GM19193 (cell line): ENCODE measurements around the gene KCNMB4.

Experiments used
- POLR2A ChIP-seq: IDR thresholded peaks from 4 replicates; pipeline ENCODE4 v1.6.1; 2011; ENCODE audit not compliant: insufficient read depth, insufficient read length; ENCODE audit errors: extremely low read depth

KCNMB4 gene

DNA sequence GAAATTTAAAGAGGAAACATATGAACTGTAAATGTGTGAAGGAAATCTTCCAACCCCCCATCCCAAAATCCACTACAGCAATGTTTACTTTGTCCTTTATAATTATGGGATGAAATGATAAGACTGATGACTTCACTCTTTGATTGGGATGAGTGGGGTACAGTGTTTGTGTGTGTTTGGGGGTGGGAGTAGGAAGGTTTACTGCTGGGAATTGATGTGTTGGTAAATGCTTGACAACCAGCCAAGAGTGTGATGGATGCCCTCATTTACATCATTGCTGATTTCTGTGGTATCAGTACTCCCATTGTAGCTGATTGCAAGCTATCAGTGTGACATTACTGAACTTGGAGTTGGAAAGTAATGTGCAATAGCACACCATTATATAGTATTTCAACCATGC, 90.9 kb downstream of the KCNMB4 start:
- no peak for TF ChIP-seq POLR2A

DNA sequence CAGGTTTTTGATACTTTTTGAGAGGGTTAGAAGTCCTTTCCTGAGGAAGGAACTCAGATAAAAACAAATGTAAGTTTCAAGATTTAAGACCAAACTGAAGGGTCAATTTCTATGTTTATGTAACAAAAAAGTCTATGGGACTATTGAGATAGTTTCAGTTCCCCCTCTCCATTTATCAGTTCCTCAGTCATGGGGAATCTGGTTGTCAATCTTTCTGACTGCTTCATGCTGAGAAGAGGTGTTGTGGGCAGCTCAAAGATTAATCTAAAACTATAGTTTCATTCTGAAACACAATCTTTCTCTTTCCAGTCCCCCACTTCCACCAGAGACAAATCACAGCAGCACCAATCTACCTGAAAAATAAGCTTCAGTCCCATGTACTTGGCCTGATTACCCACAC, 93.7 kb downstream of the KCNMB4 start:
- no peak for TF ChIP-seq POLR2A

DNA sequence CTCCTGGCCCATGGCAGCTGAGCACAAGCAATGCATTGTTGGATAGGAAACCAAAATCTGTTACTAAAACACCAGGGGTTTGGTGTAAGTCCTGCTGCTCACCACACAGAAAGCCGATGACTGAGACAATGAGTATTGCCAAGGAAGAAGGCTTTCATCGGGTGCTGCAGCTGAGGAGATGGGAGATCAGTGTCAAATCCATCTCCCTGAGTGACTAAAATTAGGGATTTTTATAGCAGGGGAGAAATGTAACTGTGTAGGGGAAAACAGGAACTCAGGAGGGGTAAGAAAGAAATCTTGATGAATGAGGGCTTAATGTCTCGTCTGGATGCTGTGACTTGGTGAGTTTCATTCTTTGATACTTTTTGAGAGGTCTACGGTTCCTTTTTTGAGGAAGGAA, 97.9 kb downstream of the KCNMB4 start:
- no peak for TF ChIP-seq POLR2A

DNA sequence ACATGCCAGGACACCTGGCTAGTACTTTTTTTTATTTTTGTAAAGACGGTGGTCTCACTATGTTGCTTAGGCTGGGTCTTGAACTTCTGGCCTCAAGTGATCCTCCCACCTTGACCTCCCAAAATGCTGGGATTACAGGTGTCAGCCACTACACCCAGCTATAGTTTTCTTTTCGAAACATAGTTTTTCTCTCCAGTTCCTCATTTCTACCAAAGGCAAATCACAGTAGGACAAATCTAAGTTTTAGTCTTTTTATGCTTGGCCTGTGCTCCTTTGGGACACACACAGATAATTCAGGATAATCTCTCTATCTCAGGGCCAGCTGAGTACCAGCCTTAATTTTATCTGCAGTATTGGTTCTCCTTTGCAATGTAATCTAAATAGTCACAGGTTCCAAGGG, 100.7 kb downstream of the KCNMB4 start:
- no peak for TF ChIP-seq POLR2A

DNA sequence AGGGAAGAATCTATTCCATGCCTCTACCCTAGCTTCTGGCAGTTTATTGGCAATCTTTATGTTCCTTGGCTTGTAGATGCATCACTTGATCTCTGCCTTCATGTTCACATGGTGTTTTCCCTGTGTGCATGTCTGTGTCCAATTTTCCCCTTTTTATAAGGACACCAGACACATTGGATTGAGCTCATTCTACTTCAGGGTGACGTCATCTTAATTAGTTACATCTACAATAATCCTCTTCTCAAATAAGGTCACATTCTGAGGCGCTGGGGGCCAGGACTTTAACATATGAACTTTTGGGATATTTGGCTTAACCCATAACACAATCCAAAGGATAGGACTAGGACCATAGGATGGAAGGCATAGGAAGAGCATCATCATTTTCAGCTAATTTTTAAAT, 101.4 kb downstream of the KCNMB4 start:
- TF ChIP-seq POLR2A, result no peak

DNA sequence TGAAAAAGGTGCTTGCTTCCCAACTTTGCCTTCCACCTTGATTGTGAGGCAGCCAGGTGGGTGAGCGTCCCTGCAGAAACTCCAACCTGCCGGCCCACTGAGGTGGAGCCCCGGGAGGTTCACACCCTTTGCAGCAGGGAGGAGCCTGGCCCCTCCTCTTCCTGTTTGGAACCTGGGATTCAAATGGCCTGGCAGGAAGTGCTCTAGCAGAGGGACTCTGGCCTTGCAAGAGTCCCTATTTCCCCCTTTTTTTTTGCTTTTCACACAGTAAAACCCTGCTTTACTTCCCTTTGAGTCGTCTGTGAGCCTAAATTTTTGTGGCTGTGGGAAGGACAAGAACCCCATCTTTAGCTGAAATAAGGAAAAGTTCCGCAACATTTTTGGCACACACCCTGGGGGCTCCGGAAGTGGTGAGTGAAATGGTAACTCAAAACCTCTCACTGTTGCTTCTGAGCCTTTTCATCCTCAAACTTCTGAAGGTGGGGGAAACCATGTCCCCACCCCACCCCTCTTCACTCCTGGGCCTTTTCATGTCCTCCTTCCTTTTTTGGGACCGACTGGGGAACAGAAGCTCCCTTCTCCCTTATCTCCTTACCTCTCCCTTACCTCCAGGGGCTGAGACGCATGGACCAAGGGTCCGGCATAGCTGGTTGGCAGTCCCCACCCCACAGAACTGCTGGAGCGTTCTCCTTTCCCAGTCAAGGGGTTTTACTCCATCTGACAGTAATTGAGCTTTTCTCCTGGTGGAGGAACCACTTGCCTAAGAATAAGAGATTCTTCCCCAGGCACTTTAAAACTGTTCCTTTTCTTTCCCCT, 102.0 kb downstream of the KCNMB4 start:
- no peak for TF ChIP-seq POLR2A

DNA sequence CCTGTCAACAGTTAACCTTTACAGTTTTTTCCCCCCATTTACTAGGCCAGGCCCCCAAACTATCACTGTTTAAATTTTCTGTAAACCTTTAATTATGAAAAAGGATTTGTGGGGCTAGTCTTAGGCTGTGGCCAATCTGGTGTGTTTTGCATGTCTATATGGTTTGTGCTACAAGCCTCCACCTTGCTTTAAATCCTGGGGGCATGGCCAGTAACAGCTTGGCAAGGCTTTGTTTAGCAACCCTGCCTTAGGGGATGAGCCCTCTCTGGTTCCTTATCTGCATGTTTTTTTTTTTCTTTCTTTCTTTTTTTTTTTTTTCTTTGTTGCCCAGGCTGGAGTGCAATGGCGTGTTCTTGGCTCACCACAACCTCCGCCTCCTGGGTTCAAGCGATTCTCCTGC, 102.7 kb downstream of the KCNMB4 start:
- TF ChIP-seq POLR2A, result no peak

DNA sequence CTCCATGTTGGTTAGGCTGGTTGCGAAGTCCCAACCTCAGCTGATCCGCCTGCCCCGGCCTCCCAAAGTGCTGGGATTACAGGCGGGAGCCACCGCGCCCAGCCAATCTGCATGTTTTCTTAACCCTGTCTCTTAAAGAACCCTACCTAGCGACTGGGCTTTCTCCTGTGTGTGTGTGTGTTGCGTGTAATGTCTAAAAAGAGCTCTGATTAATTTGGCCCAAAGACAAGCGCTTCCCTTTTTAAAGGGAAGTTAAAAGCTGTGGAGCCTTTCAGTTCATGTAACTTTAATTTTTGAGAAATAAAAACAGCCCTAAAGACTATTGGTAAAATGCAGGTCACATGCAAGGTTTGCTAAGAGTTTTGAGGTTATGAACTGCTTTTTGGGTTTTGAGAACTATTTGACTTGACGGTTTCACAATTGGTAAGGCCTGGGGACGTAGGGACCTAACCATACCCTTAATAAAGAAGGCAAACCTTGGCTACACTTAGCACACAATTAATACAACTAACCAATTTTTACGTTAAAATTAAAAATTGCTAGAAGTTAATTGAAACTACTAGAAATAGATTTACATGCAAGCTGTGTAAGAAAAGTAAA, 103.2 kb downstream of the KCNMB4 start:
- no peak for TF ChIP-seq POLR2A

DNA sequence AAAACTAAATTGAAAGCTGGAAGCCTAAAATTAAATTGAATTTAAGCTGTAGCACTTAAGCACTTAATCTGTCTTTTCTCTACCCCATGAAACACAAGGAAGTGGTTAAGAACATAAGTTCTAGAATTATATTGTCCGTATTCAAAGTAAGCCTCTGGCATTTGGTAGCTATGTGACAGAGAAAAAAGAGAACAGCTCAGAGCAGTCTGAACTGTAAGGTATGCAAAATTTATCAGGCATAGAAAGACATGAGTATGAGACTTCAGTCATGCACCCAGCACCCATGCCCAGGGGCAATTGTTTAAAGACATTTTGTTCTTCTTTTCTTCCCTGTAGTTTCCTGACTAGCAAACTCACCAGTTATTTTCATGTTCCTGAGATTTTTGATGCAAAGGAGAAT, 116.7 kb downstream of the KCNMB4 start:
- no peak for TF ChIP-seq POLR2A
